Immature natural killer cell (primary cell): Measurements from ENCODE around the gene LYZ. TPM values are rescaled to one million over a fixed set of nuclear protein-coding genes. Genes with fewer than 3 reads are reported as not detected.
A peak's percentile ranks its signal among the peaks of the same experiment; 100 is the strongest.

Source experiments
- DNase-seq, 3 donors: peaks; one replicate each; pipeline ENCODE4 v3.0.0; 2022; ENCODE audit warnings: mixed read lengths in 1 of 3
- H3K27ac Mint-ChIP-seq, 6 donors: one replicate each; pipeline ENCODE4 v1.8.0; 2020; ENCODE audit warnings: mixed read lengths in 6 of 6, mild to moderate bottlenecking in 5 of 6, inconsistent platforms in 4 of 6, moderate library complexity in 3 of 6
- H3K27me3 Mint-ChIP-seq, 3 donors: one replicate each; pipeline ENCODE4 v1.8.0; 2020 to 2021; ENCODE audit warnings: low read depth in 3 of 3, mild to moderate bottlenecking in 3 of 3, mixed read lengths in 3 of 3, moderate library complexity in 3 of 3, inconsistent platforms in 1 of 3
- H3K36me3 Mint-ChIP-seq, 3 donors: one replicate each; pipeline ENCODE4 v1.8.0; 2020; ENCODE audit warnings: mixed read lengths in 3 of 3, inconsistent platforms in 2 of 3, mild to moderate bottlenecking in 2 of 3
- H3K4me1 Mint-ChIP-seq, 2 donors: one replicate each; pipeline ENCODE4 v1.8.0; 2020; ENCODE audit warnings: inconsistent platforms in 2 of 2, mild to moderate bottlenecking in 2 of 2, mixed read lengths in 2 of 2, moderate library complexity in 1 of 2
- H3K4me3 Mint-ChIP-seq, 5 donors: one replicate each; pipeline ENCODE4 v1.8.0; 2020; ENCODE audit warnings: mild to moderate bottlenecking in 5 of 5, mixed read lengths in 5 of 5, inconsistent platforms in 3 of 5, moderate library complexity in 3 of 5
- H3K9me3 Mint-ChIP-seq, 6 donors: one replicate each; pipeline ENCODE4 v1.8.0; 2020; ENCODE audit warnings: mild to moderate bottlenecking in 6 of 6, mixed read lengths in 6 of 6, inconsistent platforms in 4 of 6, moderate library complexity in 3 of 6
- polyA plus RNA-seq, 3 donors: library from polyadenylated mRNA; unstranded; fragments of 300-500 nt; fragmentation: Illumina TruSeq; gene quantifications; one replicate each; pipeline ENCODE4 v1.2.3, GENCODE V29; 2021

The LYZ gene
- polyA plus RNA-seq, 3 donors from 2014 or later = 17.8 to 413 (median 351) TPM

GRCh38 chr12:69330475-69331473, 17.4 kb upstream of the LYZ start:
- Mint-ChIP-seq H3K9me3 (no peaks in the 10 kb centered on the region), H3K36me3 (peaks cover 0 to 4% (median 0%) of the 10 kb centered on the region in 3 donors), H3K27ac (peak overlapping the region; percentile 86 to 98 (median 96)), H3K27me3 (peaks cover 0 to 4% (median 2%) of the 10 kb centered on the region in 3 donors), H3K4me1 (peaks cover 24 to 26% of the 10 kb centered on the region in 2 donors), H3K4me3 (peak overlapping the region; percentile 91 to 97 (median 94))
- peak; percentile 48 to 67 (median 59) for DNase-seq

- Mint-ChIP-seq H3K4me1 (peaks cover 24 to 26% of the 10 kb centered on the region in 2 donors), H3K27me3 (peaks cover 0 to 4% (median 2%) of the 10 kb centered on the region in 3 donors), H3K9me3 (no peaks in the 10 kb centered on the region), H3K4me3 (peak overlapping the region; percentile 91 to 97 (median 94)), H3K27ac (peak overlapping the region; percentile 86 to 98 (median 96)), H3K36me3 (peaks cover 0 to 4% (median 0%) of the 10 kb centered on the region in 3 donors)
- no peak for DNase-seq
Observed at GRCh38 chr12:69331519-69331908, 16.7 kb upstream of the LYZ start.

- Mint-ChIP-seq H3K27me3 (peaks cover 0 to 4% (median 2%) of the 10 kb centered on the region in 3 donors), H3K9me3 (no peaks in the 10 kb centered on the region), H3K36me3 (peaks cover 0 to 4% (median 0%) of the 10 kb centered on the region in 3 donors), H3K27ac (peak overlapping the region; percentile 86 to 98 (median 96)), H3K4me3 (peak overlapping the region; percentile 91 to 97 (median 94)), H3K4me1 (peaks cover 24 to 26% of the 10 kb centered on the region in 2 donors)
- DNase-seq = no peak
Observed at GRCh38 chr12:69331909-69332684, 16.1 kb upstream of the LYZ start.

GRCh38 chr12:69332815-69333358, 15.3 kb upstream of the LYZ start:
- no peaks in the 10 kb centered on the region for H3K9me3 Mint-ChIP-seq
- peaks cover 0 to 4% (median 2%) of the 10 kb centered on the region in 3 donors for H3K27me3 Mint-ChIP-seq
- H3K27ac Mint-ChIP-seq = peak overlapping the region in 4 of 6 donors; percentile 1 to 12 (median 6)
- no peaks in the 10 kb centered on the region for H3K36me3 Mint-ChIP-seq
- no peak for DNase-seq
- H3K4me3 Mint-ChIP-seq = peak overlapping the region; percentile 2 to 67 (median 18)
- peaks cover 24 to 26% of the 10 kb centered on the region in 2 donors for H3K4me1 Mint-ChIP-seq

- Mint-ChIP-seq H3K4me1 (peaks cover 24 to 26% of the 10 kb centered on the region in 2 donors), H3K27me3 (peaks cover 0 to 4% (median 0%) of the 10 kb centered on the region in 3 donors), H3K27ac (no peak overlapping the region), H3K36me3 (no peaks in the 10 kb centered on the region), H3K4me3 (no peak overlapping the region), H3K9me3 (no peaks in the 10 kb centered on the region)
- no peak for DNase-seq
Observed at GRCh38 chr12:69334158-69334557, 14.0 kb upstream of the LYZ start.

GRCh38 chr12:69337311-69338090, 10.7 kb upstream of the LYZ start:
- Mint-ChIP-seq H3K36me3 (no peaks in the 10 kb centered on the region), H3K4me1 (peaks cover 0 to 2% of the 10 kb centered on the region in 2 donors), H3K4me3 (no peak overlapping the region), H3K27me3 (peaks cover 0 to 3% (median 2%) of the 10 kb centered on the region in 3 donors), H3K9me3 (no peaks in the 10 kb centered on the region), H3K27ac (no peak overlapping the region)
- DNase-seq = no peak

- H3K9me3 Mint-ChIP-seq = no peaks in the 10 kb centered on the region
- H3K27me3 Mint-ChIP-seq = peaks cover 0 to 3% (median 2%) of the 10 kb centered on the region in 3 donors
- no peak for DNase-seq
- no peak overlapping the region for H3K27ac Mint-ChIP-seq
- H3K36me3 Mint-ChIP-seq = no peaks in the 10 kb centered on the region
- H3K4me3 Mint-ChIP-seq = no peak overlapping the region
- no peaks in the 10 kb centered on the region for H3K4me1 Mint-ChIP-seq
Observed at GRCh38 chr12:69338120-69338859, 9.9 kb upstream of the LYZ start.

- Mint-ChIP-seq H3K27me3 (peaks cover 2 to 3% (median 2%) of the 10 kb centered on the region in 3 donors), H3K27ac (no peak overlapping the region)
Observed at GRCh38 chr12:69338936-69339335, 9.2 kb upstream of the LYZ start.

GRCh38 chr12:69339999-69340398, 8.2 kb upstream of the LYZ start:
- no peaks in the 10 kb centered on the region for H3K36me3 Mint-ChIP-seq
- no peak overlapping the region for H3K4me3 Mint-ChIP-seq
- H3K27me3 Mint-ChIP-seq = peaks cover 2 to 5% (median 2%) of the 10 kb centered on the region in 3 donors
- H3K9me3 Mint-ChIP-seq = no peaks in the 10 kb centered on the region
- H3K27ac Mint-ChIP-seq = no peak overlapping the region
- no peak for DNase-seq
- H3K4me1 Mint-ChIP-seq = no peaks in the 10 kb centered on the region

More at GRCh38 chr12:69338936-69339335, 9.2 kb upstream of the LYZ start:
- Mint-ChIP-seq H3K4me1 (no peaks in the 10 kb centered on the region), H3K9me3 (no peaks in the 10 kb centered on the region), H3K36me3 (no peaks in the 10 kb centered on the region), H3K4me3 (no peak overlapping the region)
- DNase-seq = no peak

GRCh38 chr12:69341328-69341727, 6.9 kb upstream of the LYZ start:
- H3K4me1 Mint-ChIP-seq = no peaks in the 10 kb centered on the region
- H3K27me3 Mint-ChIP-seq = peaks cover 2 to 5% (median 2%) of the 10 kb centered on the region in 3 donors
- no peak overlapping the region for H3K27ac Mint-ChIP-seq
- H3K36me3 Mint-ChIP-seq = no peaks in the 10 kb centered on the region
- no peaks in the 10 kb centered on the region for H3K9me3 Mint-ChIP-seq
- no peak for DNase-seq
- H3K4me3 Mint-ChIP-seq = no peak overlapping the region

- no peaks in the 10 kb centered on the region for H3K9me3 Mint-ChIP-seq
- H3K4me3 Mint-ChIP-seq = no peak overlapping the region
- no peaks in the 10 kb centered on the region for H3K36me3 Mint-ChIP-seq
- H3K4me1 Mint-ChIP-seq = no peaks in the 10 kb centered on the region
- DNase-seq = no peak
- peaks cover 2 to 5% (median 2%) of the 10 kb centered on the region in 3 donors for H3K27me3 Mint-ChIP-seq
- no peak overlapping the region for H3K27ac Mint-ChIP-seq
Observed at GRCh38 chr12:69342421-69342820, 5.8 kb upstream of the LYZ start.

GRCh38 chr12:69343357-69343756, 4.8 kb upstream of the LYZ start:
- no peak for DNase-seq
- Mint-ChIP-seq H3K27me3 (peaks cover 2 to 5% (median 2%) of the 10 kb centered on the region in 3 donors), H3K36me3 (no peaks in the 10 kb centered on the region), H3K27ac (no peak overlapping the region), H3K4me1 (no peaks in the 10 kb centered on the region), H3K4me3 (no peak overlapping the region), H3K9me3 (no peaks in the 10 kb centered on the region)
